ENCODE data around the gene MAP1A. TPM values are rescaled to one million over a fixed set of nuclear protein-coding genes. Genes with fewer than 3 reads are reported as not detected.

Gene MAP1A
- polyA plus RNA-seq, 2 of the 4 experiments (the other 2 are of a cell fraction), result 0.43 to 0.54 TPM

DNA sequence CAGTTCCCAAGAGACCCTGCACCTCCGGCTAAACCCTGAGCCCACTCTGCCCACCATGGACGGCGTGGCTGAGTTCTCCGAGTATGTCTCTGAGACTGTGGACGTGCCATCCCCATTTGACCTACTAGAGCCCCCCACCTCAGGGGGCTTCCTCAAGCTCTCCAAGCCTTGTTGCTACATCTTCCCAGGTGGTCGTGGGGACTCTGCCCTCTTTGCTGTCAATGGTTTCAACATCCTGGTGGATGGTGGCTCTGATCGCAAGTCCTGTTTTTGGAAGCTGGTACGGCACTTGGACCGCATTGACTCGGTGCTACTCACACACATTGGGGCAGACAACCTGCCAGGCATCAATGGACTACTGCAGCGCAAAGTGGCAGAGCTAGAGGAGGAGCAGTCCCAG lies 4.0 kb downstream of the MAP1A start:
- CTCF ChIA-PET, result interaction anchor here (1.3 to 3.1 kb wide), 2 partner anchors 10 to 82 kb away, joined by 3 to 13 read pairs; no protein-coding TSS in a partner anchor
- ATAC-seq, result no peak
- H3K27ac ChIP-seq, result no peak overlapping the region
- H3K4me2 ChIP-seq, result no peak overlapping the region
- H3K4me1 ChIP-seq, result no peaks in the 10 kb centered on the region
- H3K4me3 ChIP-seq, result no peak overlapping the region
- POLR2A ChIA-PET, result no interaction called here
- no peak for FAIRE-seq
- H3K9me3 ChIP-seq, result no peaks in the 10 kb centered on the region
- WGBS (ENCODE audit: missing lambda C conversion rate), result 81% methylated on average over 5 of the region's 11 CpGs
- TF ChIP-seq EP300 (IDR thresholded peaks at IDR 0.05), result no peak
- no peak for TF ChIP-seq TP53 (CRISPR knock-in tag; IDR thresholded peaks at IDR 0.05)
- DNase-seq (ENCODE audit: low read depth in 1 of 2, low spot score in 1 of 2), result no peak

DNA sequence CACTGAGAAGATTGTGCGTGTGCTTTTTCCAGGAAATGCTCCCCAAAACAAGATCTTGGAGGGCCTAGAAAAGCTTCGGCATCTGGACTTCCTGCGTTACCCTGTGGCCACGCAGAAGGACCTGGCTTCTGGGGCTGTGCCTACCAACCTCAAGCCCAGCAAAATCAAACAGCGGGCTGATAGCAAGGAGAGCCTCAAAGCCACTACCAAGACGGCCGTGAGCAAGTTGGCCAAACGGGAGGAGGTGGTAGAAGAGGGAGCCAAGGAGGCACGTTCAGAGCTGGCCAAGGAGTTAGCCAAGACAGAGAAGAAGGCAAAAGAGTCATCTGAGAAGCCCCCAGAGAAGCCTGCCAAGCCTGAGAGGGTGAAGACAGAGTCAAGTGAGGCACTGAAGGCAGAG lies 4.8 kb downstream of the MAP1A start:
- H3K9me3 ChIP-seq, result no peaks in the 10 kb centered on the region
- no peaks in the 10 kb centered on the region for H3K4me1 ChIP-seq
- no peak overlapping the region for H3K4me3 ChIP-seq
- H3K27ac ChIP-seq, result no peak overlapping the region
- FAIRE-seq (no peak), DNase-seq (ENCODE audit: low read depth in 1 of 2, low spot score in 1 of 2) (no peak), ATAC-seq (no peak)
- WGBS (ENCODE audit: missing lambda C conversion rate), result 63% methylated on average over 5 of the region's 9 CpGs
- ChIA-PET POLR2A (no interaction called here), CTCF (interaction anchor here (1.3 to 3.1 kb wide), 2 partner anchors 11 to 83 kb away, joined by 3 to 13 read pairs; no protein-coding TSS in a partner anchor)
- no peak overlapping the region for H3K4me2 ChIP-seq
- TF ChIP-seq, protein P1, sequence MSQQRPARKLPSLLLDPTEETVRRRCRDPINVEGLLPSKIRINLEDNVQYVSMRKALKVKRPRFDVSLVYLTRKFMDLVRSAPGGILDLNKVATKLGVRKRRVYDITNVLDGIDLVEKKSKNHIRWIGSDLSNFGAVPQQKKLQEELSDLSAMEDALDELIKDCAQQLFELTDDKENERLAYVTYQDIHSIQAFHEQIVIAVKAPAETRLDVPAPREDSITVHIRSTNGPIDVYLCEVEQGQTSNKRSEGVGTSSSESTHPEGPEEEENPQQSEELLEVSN (IDR thresholded peaks at IDR 0.05; ENCODE audit: borderline replicate concordance, low read depth), result no peak
- TF ChIP-seq, protein P2, sequence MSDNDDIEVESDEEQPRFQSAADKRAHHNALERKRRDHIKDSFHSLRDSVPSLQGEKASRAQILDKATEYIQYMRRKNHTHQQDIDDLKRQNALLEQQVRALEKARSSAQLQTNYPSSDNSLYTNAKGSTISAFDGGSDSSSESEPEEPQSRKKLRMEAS (IDR thresholded peaks at IDR 0.05), result no peak
- no peak for TF ChIP-seq HDAC2 (IDR thresholded peaks at IDR 0.05)
- no peak for TF ChIP-seq EP300 (IDR thresholded peaks at IDR 0.05)
- TF ChIP-seq NPAS2 (CRISPR knock-in tag; IDR thresholded peaks at IDR 0.05; ENCODE audit: borderline replicate concordance), result no peak
- TF ChIP-seq EHF (CRISPR knock-in tag; IDR thresholded peaks at IDR 0.05), result no peak
- TF ChIP-seq, protein P3, sequence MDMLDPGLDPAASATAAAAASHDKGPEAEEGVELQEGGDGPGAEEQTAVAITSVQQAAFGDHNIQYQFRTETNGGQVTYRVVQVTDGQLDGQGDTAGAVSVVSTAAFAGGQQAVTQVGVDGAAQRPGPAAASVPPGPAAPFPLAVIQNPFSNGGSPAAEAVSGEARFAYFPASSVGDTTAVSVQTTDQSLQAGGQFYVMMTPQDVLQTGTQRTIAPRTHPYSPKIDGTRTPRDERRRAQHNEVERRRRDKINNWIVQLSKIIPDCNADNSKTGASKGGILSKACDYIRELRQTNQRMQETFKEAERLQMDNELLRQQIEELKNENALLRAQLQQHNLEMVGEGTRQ (IDR thresholded peaks at IDR 0.05), result no peak
- no peak for TF ChIP-seq HOXB13 (CRISPR knock-in tag; IDR thresholded peaks at IDR 0.05; ENCODE audit: low read depth)
- TF ChIP-seq CBX8 (IDR thresholded peaks at IDR 0.05), result no peak

DNA sequence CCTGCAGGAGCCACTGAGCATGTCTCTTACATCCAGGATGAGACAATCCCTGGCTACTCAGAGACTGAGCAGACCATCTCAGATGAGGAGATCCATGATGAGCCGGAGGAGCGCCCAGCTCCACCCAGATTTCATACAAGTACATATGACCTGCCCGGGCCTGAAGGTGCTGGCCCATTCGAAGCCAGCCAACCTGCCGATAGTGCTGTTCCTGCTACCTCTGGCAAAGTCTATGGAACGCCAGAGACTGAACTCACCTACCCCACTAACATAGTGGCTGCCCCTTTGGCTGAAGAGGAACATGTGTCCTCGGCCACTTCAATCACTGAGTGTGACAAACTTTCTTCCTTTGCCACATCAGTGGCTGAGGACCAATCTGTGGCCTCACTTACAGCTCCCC lies 6.2 kb downstream of the MAP1A start:
- ChIA-PET CTCF (interaction anchor here (1.1 kb wide), 1 partner anchor 9 kb away, joined by 4 read pairs; no protein-coding TSS in a partner anchor), POLR2A (no interaction called here)
- Histone ChIP-seq H3K4me2 (no peak overlapping the region), H3K9me3 (no peaks in the 10 kb centered on the region), H3K27ac (no peak overlapping the region), H3K4me1 (no peaks in the 10 kb centered on the region), H3K4me3 (no peak overlapping the region)
- no peak for TF ChIP-seq ZSCAN20 (CRISPR knock-in tag; IDR thresholded peaks at IDR 0.05)
- no peak for TF ChIP-seq SREBF2 (IDR thresholded peaks at IDR 0.05)
- TF ChIP-seq KDM5A (IDR thresholded peaks at IDR 0.05), result no peak
- TF ChIP-seq MYC (IDR thresholded peaks at IDR 0.05; ENCODE audit: borderline replicate concordance, low read length), result no peak
- TF ChIP-seq, protein P4, sequence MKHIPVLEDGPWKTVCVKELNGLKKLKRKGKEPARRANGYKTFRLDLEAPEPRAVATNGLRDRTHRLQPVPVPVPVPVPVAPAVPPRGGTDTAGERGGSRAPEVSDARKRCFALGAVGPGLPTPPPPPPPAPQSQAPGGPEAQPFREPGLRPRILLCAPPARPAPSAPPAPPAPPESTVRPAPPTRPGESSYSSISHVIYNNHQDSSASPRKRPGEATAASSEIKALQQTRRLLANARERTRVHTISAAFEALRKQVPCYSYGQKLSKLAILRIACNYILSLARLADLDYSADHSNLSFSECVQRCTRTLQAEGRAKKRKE (CRISPR knock-in tag; IDR thresholded peaks at IDR 0.05; ENCODE audit: low read depth), result no peak
- no peak for TF ChIP-seq TFCP2L1 (CRISPR knock-in tag; IDR thresholded peaks at IDR 0.05)
- no peak for TF ChIP-seq ZNF302 (CRISPR knock-in tag; IDR thresholded peaks at IDR 0.05)
- no peak for TF ChIP-seq ZFP36 (IDR thresholded peaks at IDR 0.05; ENCODE audit: borderline replicate concordance, partially characterized antibody)
- no peak for TF ChIP-seq CHD2 (IDR thresholded peaks at IDR 0.05; ENCODE audit: low read length, partially characterized antibody)
- TF ChIP-seq, protein P2 (IDR thresholded peaks at IDR 0.05), result no peak
- no peak for ATAC-seq
- no peak for DNase-seq (ENCODE audit: low read depth in 1 of 2, low spot score in 1 of 2)
- no peak for FAIRE-seq
- WGBS (ENCODE audit: missing lambda C conversion rate), result 80% methylated on average over 2 of the region's 7 CpGs
